GM21717 (cell line): Measurements from ENCODE around the gene PLCH2.
"Not testable (repeated sequence)": the region's sequence is repeated elsewhere in the genome, so short reads cannot be mapped to it uniquely, and the experiment has no call there.

Source experiments
- ATAC-seq: cut with Tn5 transposase; IDR thresholded peaks from one replicate; pipeline ENCODE4 v1.9.1; 2021; ENCODE audit warnings: mild to moderate bottlenecking, moderate library complexity; ENCODE audit not compliant: unreplicated experiment

The PLCH2 gene

GRCh38 chr1:2476061-2476999 lies at the start of gene PLCH2:
PLCH2 (plus strand) TSS chr1:2476289; CDS start chr1:2476589, 300 bp downstream.
- no peak for ATAC-seq

- ATAC-seq: no peak
Measured at GRCh38 chr1:2426540-2426939, 49.5 kb upstream of the PLCH2 start.

- no peak for ATAC-seq
Measured at GRCh38 chr1:2427051-2427450, 49.0 kb upstream of the PLCH2 start.

GRCh38 chr1:2427976-2428375 lies 48.1 kb upstream of the PLCH2 start:
- ATAC-seq: no peak

GRCh38 chr1:2428490-2428889 lies 47.6 kb upstream of the PLCH2 start:
- no peak for ATAC-seq

DNA sequence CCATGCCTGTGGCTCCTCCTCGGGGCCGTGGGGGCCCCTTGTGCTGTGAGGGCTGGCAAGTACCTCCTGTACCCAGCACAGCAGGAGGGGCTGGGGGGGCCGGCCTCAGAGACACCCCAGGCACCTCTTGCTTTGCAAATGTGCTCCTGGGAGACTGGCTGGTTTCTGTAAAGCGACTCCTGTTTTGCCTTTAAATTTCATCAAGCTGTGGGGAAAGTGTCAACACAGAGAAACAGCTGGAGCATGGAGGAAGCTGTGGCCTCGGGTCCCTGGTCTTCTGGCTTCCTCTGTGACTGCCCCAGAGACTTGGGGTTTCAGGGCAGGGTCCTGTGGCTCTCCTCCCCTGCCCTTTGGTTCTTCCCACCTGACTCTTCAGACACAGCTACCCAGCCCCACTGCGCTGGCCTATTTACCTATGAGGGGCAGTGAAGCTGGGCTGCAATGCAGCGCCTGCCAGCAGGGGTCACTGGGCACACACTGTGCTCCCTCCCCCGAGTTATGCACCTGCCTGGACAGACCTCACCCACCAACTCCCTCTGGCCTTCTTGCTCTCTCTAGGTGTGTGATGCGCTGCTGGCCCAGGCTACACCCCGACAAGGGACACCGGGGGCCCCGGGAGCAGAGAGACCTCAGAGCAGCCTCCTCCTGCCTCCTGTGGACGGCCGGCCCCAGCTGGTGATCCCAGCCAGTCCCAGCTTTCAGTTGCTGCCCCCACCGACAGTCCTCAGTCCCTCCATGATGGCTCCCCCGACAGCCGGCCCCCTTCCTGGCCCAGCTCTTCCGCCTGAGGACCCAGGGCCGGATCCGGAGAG lies 46.1 kb upstream of the PLCH2 start:
- no peak for ATAC-seq

GRCh38 chr1:2430592-2430973 lies 45.5 kb upstream of the PLCH2 start:
- ATAC-seq: no peak

DNA sequence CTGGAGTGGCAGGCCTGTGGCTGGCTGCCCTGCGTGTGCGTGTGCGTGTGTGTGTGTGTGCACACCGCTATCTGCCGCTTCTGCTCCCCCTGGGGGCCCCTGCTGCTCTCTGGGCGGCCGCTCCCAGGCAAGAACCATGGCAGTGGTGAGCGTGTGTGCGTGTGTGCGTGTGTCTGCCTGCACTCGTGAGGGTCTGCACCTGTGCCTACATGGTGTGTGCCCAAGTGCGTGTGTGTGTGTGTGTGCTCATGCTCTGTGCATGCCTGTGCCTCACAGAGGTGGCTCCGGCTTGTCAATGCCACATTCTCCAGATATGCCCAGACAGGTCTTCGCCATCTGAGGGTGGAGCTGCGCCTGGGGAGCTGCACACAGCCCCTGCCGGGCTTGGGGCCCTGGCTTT lies 45.0 kb upstream of the PLCH2 start:
- no peak for ATAC-seq

DNA sequence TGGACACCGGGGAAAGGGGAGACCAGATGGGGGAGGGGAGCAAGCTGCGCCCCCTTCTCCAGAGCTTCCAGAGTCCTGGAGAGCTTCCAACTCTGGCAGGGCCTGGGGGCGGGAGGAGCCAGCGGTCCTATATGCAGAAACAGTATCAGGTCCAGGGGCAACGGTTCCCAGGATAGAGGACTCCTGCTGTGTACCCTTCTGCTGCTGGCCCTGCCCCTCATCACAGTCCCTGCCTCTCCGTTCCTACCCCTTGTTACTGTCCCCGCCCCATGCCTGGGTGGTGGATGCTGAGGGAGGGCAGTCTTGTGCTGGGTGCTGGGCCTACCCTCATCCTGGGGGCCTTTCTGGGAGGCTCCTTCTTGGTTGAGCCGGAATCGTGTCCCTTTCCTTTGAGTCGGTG lies 44.6 kb upstream of the PLCH2 start:
- no peak for ATAC-seq

- no peak for ATAC-seq
Measured at GRCh38 chr1:2432441-2432844, 43.6 kb upstream of the PLCH2 start.

GRCh38 chr1:2433196-2433595 lies 42.9 kb upstream of the PLCH2 start:
- no peak for ATAC-seq

DNA sequence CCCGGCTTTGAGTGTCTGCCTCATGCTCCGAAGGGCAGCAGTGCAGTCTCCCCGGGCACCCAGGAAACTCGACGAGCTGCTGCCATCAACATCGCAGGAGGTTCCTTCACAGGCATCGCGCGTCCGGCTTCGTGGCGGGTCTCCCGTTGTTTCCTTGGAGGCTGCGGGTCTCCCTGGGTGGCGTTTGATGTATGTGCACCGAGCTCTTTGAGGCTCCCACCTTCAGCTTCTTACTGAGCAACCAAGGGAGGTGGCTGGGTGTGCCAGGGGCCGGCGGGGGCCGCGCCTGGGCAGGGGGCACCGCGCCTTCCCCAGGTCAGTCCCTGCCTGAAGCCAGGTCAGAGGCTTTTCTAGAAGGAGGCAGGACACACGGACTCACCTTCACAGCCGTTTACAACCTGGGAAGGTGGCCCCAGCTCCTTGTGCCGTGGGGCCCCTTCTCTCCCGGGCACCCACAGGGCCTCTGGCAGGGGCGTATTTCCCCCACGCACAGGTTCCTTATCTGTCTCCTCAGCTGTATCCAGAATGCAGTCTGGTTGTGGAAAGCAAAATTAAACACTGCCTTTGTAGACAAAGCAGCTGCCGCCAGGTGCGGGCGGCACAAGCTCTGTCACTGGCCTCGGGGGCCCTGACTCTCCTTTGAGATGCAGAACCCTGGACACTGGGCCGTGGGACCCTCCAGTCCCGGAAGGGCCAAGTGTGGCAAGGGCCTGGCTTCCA lies 42.0 kb upstream of the PLCH2 start:
- ATAC-seq: no peak

- ATAC-seq: no peak
Measured at GRCh38 chr1:2435091-2435490, 41.0 kb upstream of the PLCH2 start.

DNA sequence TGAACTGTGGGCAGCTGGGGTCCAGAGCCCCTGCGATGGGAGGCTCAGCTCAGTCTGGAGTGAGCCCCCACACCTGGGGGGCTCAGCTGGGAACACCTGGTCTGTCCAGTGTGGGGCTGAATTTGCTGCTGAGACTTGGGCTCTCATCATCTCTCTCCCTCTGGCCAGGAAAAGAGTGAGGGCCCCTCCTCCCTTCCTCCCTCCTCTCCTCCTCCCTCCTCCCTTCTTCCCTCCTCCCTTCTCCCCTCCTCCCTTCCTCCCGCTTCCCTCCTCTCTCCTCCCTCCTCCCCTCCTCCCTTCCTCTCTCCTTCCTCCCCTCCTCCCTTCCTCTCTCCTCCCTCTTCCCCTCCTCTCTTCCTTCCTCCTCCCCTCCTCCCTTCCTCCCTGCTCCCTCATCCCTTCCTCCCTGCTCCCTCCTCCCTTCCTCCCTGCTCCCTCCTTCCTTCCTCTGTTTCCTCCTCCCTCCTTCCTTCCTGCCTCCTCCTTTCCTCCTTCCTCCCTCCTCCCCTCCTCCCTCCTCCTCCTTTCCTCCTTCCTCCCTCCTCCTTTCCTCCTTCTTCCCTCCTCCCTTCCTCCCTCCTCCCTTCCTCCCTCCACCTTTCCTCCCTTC lies 40.2 kb upstream of the PLCH2 start:
- ATAC-seq: no peak

DNA sequence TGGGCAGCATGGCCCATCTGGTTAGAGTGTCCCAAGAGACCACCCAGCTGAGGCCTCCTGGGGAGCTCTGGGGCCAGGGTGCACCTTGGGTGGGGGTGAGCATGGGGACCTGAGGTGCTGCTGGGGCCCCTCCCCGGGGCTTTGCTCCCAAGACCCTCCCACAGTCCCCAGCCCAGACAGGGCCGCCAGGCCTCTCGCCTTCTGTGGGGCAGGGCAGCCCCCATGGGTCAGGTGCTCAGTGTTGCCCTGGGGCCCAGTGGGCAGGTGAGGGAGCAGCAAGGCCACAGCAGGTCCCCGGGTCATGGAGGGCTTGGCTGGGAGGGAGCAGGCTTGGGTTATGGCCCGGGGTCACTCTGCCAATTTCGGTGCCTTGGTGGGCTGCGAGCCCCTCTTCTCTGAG lies 39.2 kb upstream of the PLCH2 start:
- ATAC-seq: no peak

GRCh38 chr1:2437617-2438016 lies 38.5 kb upstream of the PLCH2 start:
- ATAC-seq: no peak

- no peak for ATAC-seq
Measured at GRCh38 chr1:2438038-2438437, 38.1 kb upstream of the PLCH2 start.

- ATAC-seq: no peak
Measured at GRCh38 chr1:2438641-2439040, 37.4 kb upstream of the PLCH2 start.

- no peak for ATAC-seq
Measured at GRCh38 chr1:2439369-2439768, 36.7 kb upstream of the PLCH2 start.

DNA sequence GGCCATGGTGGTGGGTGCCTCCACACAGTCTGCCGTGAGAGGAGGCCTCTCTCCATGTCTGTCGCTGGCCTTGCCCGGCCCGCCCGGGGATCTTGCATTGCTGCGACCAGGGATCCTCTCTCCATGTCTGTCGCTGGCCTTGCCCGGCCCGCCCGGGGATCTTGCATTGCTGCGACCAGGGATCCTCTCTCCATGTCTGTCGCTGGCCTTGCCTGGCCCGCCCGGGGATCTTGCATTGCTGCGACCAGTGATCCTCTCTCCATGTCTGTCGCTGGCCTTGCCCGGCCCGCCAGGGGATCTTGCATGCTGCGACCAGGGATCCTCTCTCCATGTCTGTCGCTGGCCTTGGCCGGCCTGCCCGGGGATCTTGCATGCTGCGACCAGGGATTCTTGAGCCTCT lies 35.7 kb upstream of the PLCH2 start:
- ATAC-seq: not testable (repeated sequence)

- ATAC-seq: no peak
Measured at GRCh38 chr1:2441746-2442145, 34.3 kb upstream of the PLCH2 start.
